ENCODE data around the gene HSD17B3. TPM values are rescaled to one million over a fixed set of nuclear protein-coding genes. Genes with fewer than 3 reads are reported as not detected.
A peak's percentile ranks its signal among the peaks of the same experiment; 100 is the strongest.
"Not testable (repeated sequence)": the region's sequence is repeated elsewhere in the genome, so short reads cannot be mapped to it uniquely, and the experiment has no call there.

The HSD17B3 gene
- polyA plus RNA-seq, 1 donor = 1.9 TPM

- H3K4me3 ChIP-seq (ENCODE audit: low read length) = no peak overlapping the region
- no peaks in the 10 kb centered on the region for H3K9me3 ChIP-seq (ENCODE audit: control insufficient read depth, low read depth, low read length)
- no peak overlapping the region for H3K27ac ChIP-seq (ENCODE audit: low read length)
- H3K27me3 ChIP-seq (ENCODE audit: control insufficient read depth, insufficient read depth, low read length) = no peaks in the 10 kb centered on the region
- DNase-seq = no peak
- no peaks in the 10 kb centered on the region for H3K36me3 ChIP-seq (ENCODE audit: control insufficient read depth, insufficient read depth, low read length)
- no CpG with 5 or more reads among the region's 5 CpGs for WGBS (ENCODE audit: insufficient coverage, low lambda C conversion rate)
- no peaks in the 10 kb centered on the region for H3K4me1 ChIP-seq (ENCODE audit: control insufficient read depth, insufficient read depth, low read length)
Observed at GRCh38 chr9:96236854-96237550, 65.0 kb downstream of the HSD17B3 start.

GRCh38 chr9:96236337-96236736 is 65.6 kb downstream of the HSD17B3 start:
- H3K36me3 ChIP-seq (ENCODE audit: control insufficient read depth, insufficient read depth, low read length) = not testable (repeated sequence)

GRCh38 chr9:96232539-96233241 is 69.3 kb downstream of the HSD17B3 start:
- H3K9me3 ChIP-seq (ENCODE audit: control insufficient read depth, low read depth, low read length) = no peaks in the 10 kb centered on the region
- WGBS (ENCODE audit: insufficient coverage, low lambda C conversion rate) = no CpG with 5 or more reads among the region's 14 CpGs
- DNase-seq = peak in 1 of 2 donors; percentile 32
- H3K27me3 ChIP-seq (ENCODE audit: control insufficient read depth, insufficient read depth, low read length) = no peaks in the 10 kb centered on the region
- no peak overlapping the region for H3K27ac ChIP-seq (ENCODE audit: low read length)
- no peak overlapping the region for H3K4me3 ChIP-seq (ENCODE audit: low read length)
- H3K4me1 ChIP-seq (ENCODE audit: control insufficient read depth, insufficient read depth, low read length) = no peaks in the 10 kb centered on the region
- no peaks in the 10 kb centered on the region for H3K36me3 ChIP-seq (ENCODE audit: control insufficient read depth, insufficient read depth, low read length)

More at GRCh38 chr9:96236337-96236736, 65.6 kb downstream of the HSD17B3 start:
- WGBS (ENCODE audit: insufficient coverage, low lambda C conversion rate) = no CpG with 5 or more reads among the region's 6 CpGs
- not testable (repeated sequence) for H3K27ac ChIP-seq (ENCODE audit: low read length); H3K27me3 ChIP-seq (ENCODE audit: control insufficient read depth, insufficient read depth, low read length); H3K9me3 ChIP-seq (ENCODE audit: control insufficient read depth, low read depth, low read length); H3K4me3 ChIP-seq (ENCODE audit: low read length); DNase-seq; H3K4me1 ChIP-seq (ENCODE audit: control insufficient read depth, insufficient read depth, low read length)

- no peak for DNase-seq
- WGBS (ENCODE audit: insufficient coverage, low lambda C conversion rate) = 17% methylated on average over 4 of the region's 11 CpGs
- no peak overlapping the region for H3K27ac ChIP-seq (ENCODE audit: low read length)
- no peaks in the 10 kb centered on the region for H3K9me3 ChIP-seq (ENCODE audit: control insufficient read depth, low read depth, low read length)
- H3K4me1 ChIP-seq (ENCODE audit: control insufficient read depth, insufficient read depth, low read length) = no peaks in the 10 kb centered on the region
- no peaks in the 10 kb centered on the region for H3K27me3 ChIP-seq (ENCODE audit: control insufficient read depth, insufficient read depth, low read length)
- H3K36me3 ChIP-seq (ENCODE audit: control insufficient read depth, insufficient read depth, low read length) = no peaks in the 10 kb centered on the region
- no peak overlapping the region for H3K4me3 ChIP-seq (ENCODE audit: low read length)
Observed at GRCh38 chr9:96232164-96232538, 69.8 kb downstream of the HSD17B3 start.

GRCh38 chr9:96230002-96230401 is 72.0 kb downstream of the HSD17B3 start:
- Histone ChIP-seq H3K4me1 (ENCODE audit: control insufficient read depth, insufficient read depth, low read length) (no peaks in the 10 kb centered on the region), H3K36me3 (ENCODE audit: control insufficient read depth, insufficient read depth, low read length) (no peaks in the 10 kb centered on the region), H3K4me3 (ENCODE audit: low read length) (no peak overlapping the region), H3K9me3 (ENCODE audit: control insufficient read depth, low read depth, low read length) (no peaks in the 10 kb centered on the region), H3K27ac (ENCODE audit: low read length) (no peak overlapping the region), H3K27me3 (ENCODE audit: control insufficient read depth, insufficient read depth, low read length) (no peaks in the 10 kb centered on the region)
- DNase-seq = no peak
- 92% methylated on average over 2 of the region's 2 CpGs for WGBS (ENCODE audit: insufficient coverage, low lambda C conversion rate)

- DNase-seq = no peak
- Histone ChIP-seq H3K9me3 (ENCODE audit: control insufficient read depth, low read depth, low read length) (peaks cover 9% of the 10 kb centered on the region), H3K4me3 (ENCODE audit: low read length) (no peak overlapping the region), H3K27ac (ENCODE audit: low read length) (no peak overlapping the region), H3K36me3 (ENCODE audit: control insufficient read depth, insufficient read depth, low read length) (no peaks in the 10 kb centered on the region), H3K4me1 (ENCODE audit: control insufficient read depth, insufficient read depth, low read length) (peaks cover 8% of the 10 kb centered on the region), H3K27me3 (ENCODE audit: control insufficient read depth, insufficient read depth, low read length) (peaks cover 3% of the 10 kb centered on the region)
- no CpG with 5 or more reads among the region's 2 CpGs for whole genome bisulfite sequencing (ENCODE audit: insufficient coverage, low lambda C conversion rate)
Observed at GRCh38 chr9:96222132-96222531, 79.8 kb downstream of the HSD17B3 start.

GRCh38 chr9:96219900-96220257 is 82.1 kb downstream of the HSD17B3 start:
- peaks cover 9% of the 10 kb centered on the region for H3K9me3 ChIP-seq (ENCODE audit: control insufficient read depth, low read depth, low read length)
- DNase-seq = no peak
- no peaks in the 10 kb centered on the region for H3K36me3 ChIP-seq (ENCODE audit: control insufficient read depth, insufficient read depth, low read length)
- peaks cover 3% of the 10 kb centered on the region for H3K27me3 ChIP-seq (ENCODE audit: control insufficient read depth, insufficient read depth, low read length)
- H3K4me1 ChIP-seq (ENCODE audit: control insufficient read depth, insufficient read depth, low read length) = peaks cover 12% of the 10 kb centered on the region
- WGBS (ENCODE audit: insufficient coverage, low lambda C conversion rate) = 100% methylated on average over 1 of the region's 2 CpGs
- no peak overlapping the region for H3K4me3 ChIP-seq (ENCODE audit: low read length)
- H3K27ac ChIP-seq (ENCODE audit: low read length) = no peak overlapping the region

GRCh38 chr9:96219026-96219899 is 82.7 kb downstream of the HSD17B3 start:
- no CpG with 5 or more reads among the region's 81 CpGs for WGBS (ENCODE audit: insufficient coverage, low lambda C conversion rate)
- Histone ChIP-seq H3K27ac (ENCODE audit: low read length) (no peak overlapping the region), H3K27me3 (ENCODE audit: control insufficient read depth, insufficient read depth, low read length) (peaks cover 8% of the 10 kb centered on the region), H3K4me3 (ENCODE audit: low read length) (peak overlapping the region; percentile 14), H3K4me1 (ENCODE audit: control insufficient read depth, insufficient read depth, low read length) (peaks cover 12% of the 10 kb centered on the region), H3K9me3 (ENCODE audit: control insufficient read depth, low read depth, low read length) (peaks cover 9% of the 10 kb centered on the region), H3K36me3 (ENCODE audit: control insufficient read depth, insufficient read depth, low read length) (no peaks in the 10 kb centered on the region)
- DNase-seq = peak in 1 of 2 donors; percentile 52

GRCh38 chr9:96217754-96218693 is 84.0 kb downstream of the HSD17B3 start:
- Histone ChIP-seq H3K36me3 (ENCODE audit: control insufficient read depth, insufficient read depth, low read length) (no peaks in the 10 kb centered on the region), H3K27me3 (ENCODE audit: control insufficient read depth, insufficient read depth, low read length) (peaks cover 10% of the 10 kb centered on the region), H3K4me1 (ENCODE audit: control insufficient read depth, insufficient read depth, low read length) (peaks cover 12% of the 10 kb centered on the region), H3K4me3 (ENCODE audit: low read length) (peak overlapping the region; percentile 38), H3K9me3 (ENCODE audit: control insufficient read depth, low read depth, low read length) (peaks cover 9% of the 10 kb centered on the region), H3K27ac (ENCODE audit: low read length) (peak overlapping the region; percentile 35)
- no CpG with 5 or more reads among the region's 43 CpGs for WGBS (ENCODE audit: insufficient coverage, low lambda C conversion rate)
- peak; percentile 80 to 88 for DNase-seq

Measured in large intestine (tissue), 3 donors.